Mesendoderm (in vitro differentiated cells): ENCODE measurements around the gene RNU6-8.
A peak's percentile ranks its signal among the peaks of the same experiment; 100 is the strongest.

Source experiments
- DNase-seq: peaks from one replicate; pipeline ENCODE4 v3.0.0; 2013
- H2AK5ac ChIP-seq: 2 replicates; pipeline ENCODE4 v1.6.1; 2013; ENCODE audit warnings: low read length, inconsistent platforms
- H2BK120ac ChIP-seq: 2 replicates; pipeline ENCODE4 v1.6.1; 2013; ENCODE audit warnings: low read depth, mild to moderate bottlenecking, low read length, moderate library complexity, mixed read lengths
- H2BK15ac ChIP-seq: replicated peaks from 2 replicates; pipeline ENCODE4 v1.6.1; 2013; ENCODE audit warnings: low read depth, mild to moderate bottlenecking, moderate library complexity
- H2BK5ac ChIP-seq: 2 replicates; pipeline ENCODE4 v1.6.1; 2013; ENCODE audit warnings: low read length, inconsistent platforms
- H3K18ac ChIP-seq: 2 replicates; pipeline ENCODE4 v1.6.1; 2013; ENCODE audit warnings: mild to moderate bottlenecking, low read length, mixed read lengths
- H3K23ac ChIP-seq: one replicate; pipeline ENCODE4 v1.6.1; 2013; ENCODE audit warnings: low read length
- H3K27ac ChIP-seq: 2 replicates; pipeline ENCODE4 v1.5.1; 2013; ENCODE audit warnings: low read depth, mild to moderate bottlenecking, inconsistent platforms, low read length, moderate library complexity
- H3K27me3 ChIP-seq: 2 replicates; pipeline ENCODE4 v1.6.1; 2013; ENCODE audit warnings: low read length, control low read depth, mild to moderate bottlenecking, inconsistent platforms; ENCODE audit not compliant: insufficient read depth, poor library complexity
- H3K36me3 ChIP-seq: 2 replicates; pipeline ENCODE4 v1.6.1; 2013; ENCODE audit warnings: low read length, inconsistent platforms; ENCODE audit not compliant: control insufficient read depth, insufficient read depth
- H3K4ac ChIP-seq: one replicate; pipeline ENCODE4 v1.6.1; 2013; ENCODE audit warnings: low read depth, mild to moderate bottlenecking, low read length, moderate library complexity
- H3K4me1 ChIP-seq: 2 replicates; pipeline ENCODE4 v1.6.1; 2013; ENCODE audit warnings: low read depth, low read length, inconsistent platforms; ENCODE audit not compliant: control insufficient read depth
- H3K4me2 ChIP-seq: 2 replicates; pipeline ENCODE4 v1.6.1; 2013; ENCODE audit warnings: low read length
- H3K4me3 ChIP-seq: 2 replicates; pipeline ENCODE4 v1.5.1; 2013; ENCODE audit warnings: mild to moderate bottlenecking, low read length
- H3K56ac ChIP-seq: one replicate; pipeline ENCODE4 v1.6.1; 2013; ENCODE audit warnings: low read length
- H3K79me1 ChIP-seq: 2 replicates; pipeline ENCODE4 v1.6.1; 2013; ENCODE audit warnings: low read length, inconsistent platforms
- H3K79me2 ChIP-seq: 2 replicates; pipeline ENCODE4 v1.6.1; 2013; ENCODE audit warnings: mild to moderate bottlenecking, low read length; ENCODE audit not compliant: control insufficient read depth, insufficient read depth
- H3K9ac ChIP-seq: 2 replicates; pipeline ENCODE4 v1.6.1; 2013; ENCODE audit warnings: low read length, inconsistent platforms
- H4K5ac ChIP-seq: one replicate; pipeline ENCODE4 v1.6.1; 2013; ENCODE audit warnings: low read length
- H4K8ac ChIP-seq: one replicate; pipeline ENCODE4 v1.6.1; 2013; ENCODE audit warnings: low read depth, mild to moderate bottlenecking, control low read depth, low read length, moderate library complexity
- WGBS: extraction: QIAGEN DNeasy Blood & Tissue Kit; methylation state at CpG from one replicate; pipeline ENCODE4 v1.1.7; 2013; ENCODE audit warnings: low lambda C conversion rate, missing lambda C conversion rate; ENCODE audit not compliant: insufficient coverage; ENCODE audit errors: extremely low coverage; 5-methylcytosine and 5-hydroxymethylcytosine counted together

Gene RNU6-8

DNA sequence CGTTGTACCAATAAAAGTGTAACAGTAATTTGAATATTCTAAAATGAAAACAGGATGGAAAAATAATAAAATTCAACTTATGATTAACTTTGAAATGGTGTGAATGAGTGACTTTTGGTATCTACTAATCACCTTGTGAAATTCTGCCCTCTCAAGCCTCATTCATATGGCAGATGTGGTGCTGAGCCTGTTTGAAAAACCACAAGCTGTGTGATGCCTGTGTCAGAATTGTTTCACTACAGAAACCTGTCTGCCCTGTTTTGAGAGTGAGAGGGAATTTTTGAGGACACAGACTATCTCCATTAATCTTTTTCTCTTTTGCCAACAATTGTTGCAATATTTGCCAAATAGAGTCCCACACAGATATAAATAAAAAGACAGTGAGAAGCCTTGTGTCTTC is 5.2 kb downstream of the RNU6-8 start:
- Histone ChIP-seq H3K27me3 (no peaks in the 10 kb centered on the region), H3K23ac (no peak overlapping the region), H3K4me3 (no peak overlapping the region), H2BK120ac (no peak overlapping the region), H3K9ac (no peak overlapping the region), H3K4me1 (no peaks in the 10 kb centered on the region), H3K79me1 (no peaks in the 10 kb centered on the region), H4K5ac (no peak overlapping the region), H4K8ac (no peak overlapping the region), H3K4me2 (no peak overlapping the region), H3K56ac (no peak overlapping the region), H2BK5ac (no peak overlapping the region), H3K36me3 (no peaks in the 10 kb centered on the region), H2AK5ac (no peak overlapping the region), H2BK15ac (no peak overlapping the region), H3K27ac (no peak overlapping the region), H3K18ac (no peak overlapping the region), H3K79me2 (no peaks in the 10 kb centered on the region), H3K4ac (no peak overlapping the region)
- WGBS = no CpG with 5 or more reads among the region's 1 CpG
- peak; percentile 11 for DNase-seq

- Histone ChIP-seq H2BK120ac (no peak overlapping the region), H3K4me2 (no peak overlapping the region), H3K56ac (no peak overlapping the region), H3K27me3 (no peaks in the 10 kb centered on the region), H3K9ac (no peak overlapping the region), H3K4ac (no peak overlapping the region), H2BK5ac (no peak overlapping the region), H3K4me3 (no peak overlapping the region), H3K27ac (no peak overlapping the region), H3K18ac (no peak overlapping the region), H3K36me3 (no peaks in the 10 kb centered on the region), H4K5ac (no peak overlapping the region), H3K23ac (no peak overlapping the region), H3K4me1 (no peaks in the 10 kb centered on the region), H2AK5ac (no peak overlapping the region), H4K8ac (no peak overlapping the region), H2BK15ac (no peak overlapping the region), H3K79me2 (no peaks in the 10 kb centered on the region), H3K79me1 (no peaks in the 10 kb centered on the region)
- no CpG with 5 or more reads among the region's 1 CpG for WGBS
- no peak for DNase-seq
Measured at GRCh38 chr14:32195636-32196035, 7.4 kb downstream of the RNU6-8 start.

DNA sequence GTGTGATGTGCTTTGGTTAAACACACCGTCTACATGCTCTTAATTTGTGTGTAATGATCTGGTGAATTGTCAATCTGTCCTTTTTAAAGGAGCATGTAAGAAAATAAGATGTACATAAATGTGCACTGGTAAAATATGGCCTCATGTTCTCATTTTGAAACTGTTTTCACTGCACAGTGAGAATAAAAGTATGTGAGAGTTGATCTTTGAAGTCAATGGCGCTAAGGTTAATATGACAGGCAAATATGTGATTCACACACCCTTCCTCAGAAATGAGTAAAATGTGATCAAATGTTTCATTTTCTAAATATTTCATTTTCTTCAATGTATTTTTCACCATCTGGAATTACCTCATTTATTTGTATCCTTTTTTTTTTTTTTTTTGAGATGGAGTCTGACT is 9.5 kb downstream of the RNU6-8 start:
- no peak overlapping the region for H3K23ac ChIP-seq
- no peak overlapping the region for H4K5ac ChIP-seq
- H3K36me3 ChIP-seq = no peaks in the 10 kb centered on the region
- H2BK5ac ChIP-seq = no peak overlapping the region
- no peak overlapping the region for H4K8ac ChIP-seq
- no peak for DNase-seq
- H3K56ac ChIP-seq = no peak overlapping the region
- H2BK15ac ChIP-seq = no peak overlapping the region
- H2BK120ac ChIP-seq = no peak overlapping the region
- H3K27me3 ChIP-seq = no peaks in the 10 kb centered on the region
- no peak overlapping the region for H3K18ac ChIP-seq
- H2AK5ac ChIP-seq = no peak overlapping the region
- no peak overlapping the region for H3K4ac ChIP-seq
- H3K27ac ChIP-seq = no peak overlapping the region
- H3K4me2 ChIP-seq = no peak overlapping the region
- no peak overlapping the region for H3K9ac ChIP-seq
- H3K4me3 ChIP-seq = no peak overlapping the region
- H3K4me1 ChIP-seq = no peaks in the 10 kb centered on the region
- no CpG with 5 or more reads among the region's 2 CpGs for WGBS
- H3K79me1 ChIP-seq = no peaks in the 10 kb centered on the region
- H3K79me2 ChIP-seq = no peaks in the 10 kb centered on the region

DNA sequence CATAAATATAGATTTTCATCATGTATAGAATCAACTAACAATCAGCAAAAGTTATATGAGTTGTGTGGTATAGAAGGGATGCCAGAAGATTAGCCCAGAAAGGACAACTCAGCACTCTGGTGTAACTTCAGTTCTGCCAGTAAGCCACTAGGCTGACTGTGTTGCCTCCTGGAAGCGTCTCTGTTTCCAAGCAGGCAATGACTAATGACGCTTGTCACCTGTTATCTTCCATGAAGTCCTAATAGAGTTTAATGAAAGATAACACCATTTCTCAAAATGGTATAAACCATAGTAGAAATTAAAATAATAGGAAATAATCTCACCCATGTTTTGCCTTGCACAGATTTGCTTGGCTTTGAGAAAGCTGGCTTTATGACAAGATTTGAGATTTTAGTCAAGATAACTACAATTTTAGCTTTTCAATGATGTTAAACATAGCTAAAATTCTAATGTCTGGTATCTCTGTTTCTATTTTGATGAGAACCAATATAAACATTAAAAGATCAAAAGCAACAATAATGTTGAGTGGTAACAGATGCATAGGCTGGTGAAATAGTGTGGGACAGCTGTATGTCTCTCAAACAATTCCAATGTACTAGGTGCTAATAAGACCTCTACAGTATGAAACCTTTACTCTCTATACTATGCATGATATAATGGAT is 10.2 kb downstream of the RNU6-8 start:
- Histone ChIP-seq H2BK15ac (no peak overlapping the region), H3K56ac (no peak overlapping the region), H3K4me3 (no peak overlapping the region), H3K9ac (no peak overlapping the region), H3K79me1 (no peaks in the 10 kb centered on the region), H3K18ac (no peak overlapping the region), H3K4me1 (no peaks in the 10 kb centered on the region), H4K5ac (no peak overlapping the region), H3K4me2 (no peak overlapping the region), H3K27me3 (no peaks in the 10 kb centered on the region), H3K23ac (no peak overlapping the region), H2BK120ac (no peak overlapping the region), H3K4ac (no peak overlapping the region), H3K27ac (no peak overlapping the region), H2BK5ac (no peak overlapping the region), H2AK5ac (no peak overlapping the region), H3K79me2 (no peaks in the 10 kb centered on the region), H4K8ac (no peak overlapping the region), H3K36me3 (no peaks in the 10 kb centered on the region)
- no CpG with 5 or more reads among the region's 2 CpGs for WGBS
- DNase-seq = peak; percentile 24

DNA sequence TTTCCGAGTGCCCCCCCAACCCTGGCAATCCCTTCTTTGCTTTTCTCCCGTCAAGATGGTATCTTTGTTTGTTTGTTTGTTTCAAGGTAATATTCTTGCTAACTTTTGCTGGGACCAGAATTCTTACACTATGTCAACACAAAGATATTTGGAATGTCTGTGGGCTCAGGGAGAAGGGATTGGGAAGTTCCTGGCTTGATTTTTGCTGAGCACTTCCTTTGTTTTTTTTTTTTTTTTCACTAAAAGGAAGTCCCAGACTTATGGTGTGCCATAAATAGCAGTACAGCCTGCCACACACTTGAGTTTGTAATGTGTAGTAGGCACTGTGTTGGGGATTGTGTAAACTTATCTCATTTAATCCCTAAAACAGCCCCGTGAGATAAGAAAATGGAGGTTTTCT is 12.4 kb downstream of the RNU6-8 start:
- Histone ChIP-seq H3K27me3 (no peaks in the 10 kb centered on the region), H3K4me1 (no peaks in the 10 kb centered on the region), H3K56ac (no peak overlapping the region), H3K9ac (no peak overlapping the region), H3K23ac (no peak overlapping the region), H3K27ac (no peak overlapping the region), H3K4me2 (no peak overlapping the region), H2AK5ac (no peak overlapping the region), H3K4me3 (no peak overlapping the region), H3K4ac (no peak overlapping the region), H4K5ac (no peak overlapping the region), H3K18ac (no peak overlapping the region), H2BK120ac (no peak overlapping the region), H3K36me3 (no peaks in the 10 kb centered on the region), H2BK15ac (no peak overlapping the region), H4K8ac (no peak overlapping the region), H3K79me1 (no peaks in the 10 kb centered on the region), H2BK5ac (no peak overlapping the region), H3K79me2 (no peaks in the 10 kb centered on the region)
- no peak for DNase-seq
- WGBS = no CpG with 5 or more reads among the region's 3 CpGs

- Histone ChIP-seq H3K4ac (no peak overlapping the region), H2AK5ac (no peak overlapping the region), H3K79me1 (no peaks in the 10 kb centered on the region), H3K4me1 (no peaks in the 10 kb centered on the region), H3K4me3 (no peak overlapping the region), H3K79me2 (no peaks in the 10 kb centered on the region), H3K4me2 (no peak overlapping the region), H4K5ac (no peak overlapping the region), H3K27me3 (no peaks in the 10 kb centered on the region), H3K23ac (no peak overlapping the region), H3K27ac (no peak overlapping the region), H2BK15ac (no peak overlapping the region), H3K56ac (no peak overlapping the region), H3K36me3 (no peaks in the 10 kb centered on the region), H2BK5ac (no peak overlapping the region), H3K9ac (no peak overlapping the region), H4K8ac (no peak overlapping the region), H2BK120ac (no peak overlapping the region), H3K18ac (no peak overlapping the region)
- no peak for DNase-seq
- WGBS = 100% methylated on average over 1 of the region's 1 CpG
Measured at GRCh38 chr14:32189811-32190210, 13.3 kb downstream of the RNU6-8 start.
